ENCODE results near the gene MEF2D. TPM values are rescaled to one million over a fixed set of nuclear protein-coding genes. Genes with fewer than 3 reads are reported as not detected.
A peak's percentile ranks its signal among the peaks of the same experiment; 100 is the strongest.

MEF2D gene
- polyA plus RNA-seq, 1 donor, result 25.0 TPM

DNA sequence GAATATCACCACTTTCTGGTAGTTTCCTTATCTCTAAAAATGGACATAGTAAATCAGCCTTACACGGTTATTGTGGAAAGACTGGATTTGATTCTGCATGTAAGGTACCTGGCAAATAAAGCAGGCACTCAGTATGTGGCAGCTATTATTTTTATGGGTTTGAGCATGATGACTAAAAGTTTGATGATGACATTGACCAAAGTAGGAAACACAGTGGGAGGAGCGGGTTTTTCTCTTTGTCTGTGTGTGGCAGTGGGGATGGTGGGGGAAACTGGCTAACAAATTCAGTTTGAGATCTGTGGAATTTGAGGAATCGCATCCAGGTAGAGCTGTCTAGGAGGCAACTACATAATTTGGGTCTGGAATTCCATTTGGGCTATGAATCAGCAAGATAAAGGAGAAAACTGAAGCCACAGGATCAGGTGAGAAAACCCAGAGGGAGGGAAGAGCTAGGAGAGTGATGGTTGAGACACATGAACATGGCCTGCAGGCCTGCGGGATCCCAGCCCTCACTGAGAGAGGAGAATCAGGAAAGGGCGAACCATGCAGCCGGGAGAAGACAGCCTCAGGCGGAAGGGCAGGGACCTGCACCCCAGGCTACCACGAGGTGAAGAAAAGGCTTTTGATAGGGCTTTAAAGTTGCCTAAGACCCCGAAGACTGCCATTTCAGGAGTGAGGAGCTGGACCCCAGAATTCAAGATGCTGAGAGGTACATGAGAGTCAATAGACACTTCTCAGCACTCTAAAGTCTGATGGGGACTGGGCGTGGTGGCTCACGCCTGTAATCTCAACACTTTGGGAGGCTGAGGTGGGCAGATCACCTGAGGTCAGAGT, 52.2 kb downstream of the MEF2D start:
- no peak overlapping the region for H3K4me3 ChIP-seq (ENCODE audit: low read length)
- H3K4me1 ChIP-seq (ENCODE audit: control insufficient read depth, insufficient read depth, low read length), result peaks cover 18% of the 10 kb centered on the region
- no CpG with 5 or more reads among the region's 11 CpGs for WGBS (ENCODE audit: insufficient coverage, low lambda C conversion rate)
- no peaks in the 10 kb centered on the region for H3K9me3 ChIP-seq (ENCODE audit: control insufficient read depth, low read depth, low read length)
- H3K27me3 ChIP-seq (ENCODE audit: control insufficient read depth, insufficient read depth, low read length), result peaks cover 17% of the 10 kb centered on the region
- no peak overlapping the region for H3K27ac ChIP-seq (ENCODE audit: low read length)
- DNase-seq, result no peak
- no peaks in the 10 kb centered on the region for H3K36me3 ChIP-seq (ENCODE audit: control insufficient read depth, insufficient read depth, low read length)

DNA sequence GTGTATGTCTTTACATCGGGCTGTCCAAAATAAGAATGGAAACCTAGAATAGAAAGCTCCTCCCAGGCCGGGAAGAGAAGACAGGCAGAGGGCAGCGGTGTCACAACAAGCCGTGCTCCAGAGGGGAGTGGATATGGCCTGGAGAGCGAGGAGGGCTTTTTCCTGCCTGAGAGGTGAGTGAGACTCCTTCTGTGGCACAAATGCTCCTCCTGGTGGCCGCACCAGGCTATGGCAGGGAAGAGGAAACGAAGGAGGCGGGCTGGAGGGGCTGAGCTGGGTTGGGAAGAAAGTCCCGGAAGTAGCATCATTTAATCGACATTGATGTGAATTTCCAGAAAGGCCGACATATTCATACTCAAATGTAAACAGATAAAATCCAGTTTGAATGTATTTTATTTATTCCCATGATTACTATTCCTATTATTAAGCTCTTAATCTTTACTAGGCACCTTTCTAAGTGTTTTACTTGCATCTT, 54.7 kb downstream of the MEF2D start:
- DNase-seq, result peak; percentile 73 to 78
- H3K9me3 ChIP-seq (ENCODE audit: control insufficient read depth, low read depth, low read length), result no peaks in the 10 kb centered on the region
- no peak overlapping the region for H3K4me3 ChIP-seq (ENCODE audit: low read length)
- H3K27ac ChIP-seq (ENCODE audit: low read length), result no peak overlapping the region
- peaks cover 4% of the 10 kb centered on the region for H3K4me1 ChIP-seq (ENCODE audit: control insufficient read depth, insufficient read depth, low read length)
- H3K36me3 ChIP-seq (ENCODE audit: control insufficient read depth, insufficient read depth, low read length), result no peaks in the 10 kb centered on the region
- 13% methylated on average over 3 of the region's 11 CpGs for WGBS (ENCODE audit: insufficient coverage, low lambda C conversion rate)
- H3K27me3 ChIP-seq (ENCODE audit: control insufficient read depth, insufficient read depth, low read length), result peaks cover 42% of the 10 kb centered on the region

DNA sequence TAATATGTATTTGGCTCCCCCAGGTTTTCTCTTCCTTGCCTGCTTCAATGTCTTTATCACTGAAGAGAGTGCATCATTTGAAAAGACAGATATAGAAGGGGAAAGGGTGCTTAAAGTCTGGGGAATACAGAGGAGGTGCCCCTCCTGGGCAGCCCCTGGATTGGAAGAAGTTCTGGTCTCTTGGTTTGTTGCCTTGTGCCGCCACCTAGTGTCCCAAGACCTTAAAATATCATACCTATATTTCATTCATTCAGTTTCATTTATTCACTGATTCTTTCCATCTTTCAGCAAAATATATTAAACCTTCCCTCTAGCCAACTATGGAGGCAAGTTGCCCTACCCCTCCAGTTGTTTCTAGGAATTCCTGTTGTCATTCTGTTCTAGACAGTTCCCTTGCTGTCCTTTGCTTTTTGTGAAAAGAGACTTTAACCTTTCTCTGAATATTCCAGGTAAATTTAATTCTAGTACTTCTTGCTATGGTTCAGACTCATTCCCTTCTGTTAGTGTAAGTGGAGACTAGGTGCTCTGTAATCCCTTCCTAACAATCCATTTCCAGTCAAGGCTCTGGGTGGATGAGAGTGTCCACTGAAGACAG, 56.1 kb downstream of the MEF2D start:
- no peaks in the 10 kb centered on the region for H3K36me3 ChIP-seq (ENCODE audit: control insufficient read depth, insufficient read depth, low read length)
- peaks cover 56% of the 10 kb centered on the region for H3K27me3 ChIP-seq (ENCODE audit: control insufficient read depth, insufficient read depth, low read length)
- 29% methylated on average over 1 of the region's 1 CpG for WGBS (ENCODE audit: insufficient coverage, low lambda C conversion rate)
- no peaks in the 10 kb centered on the region for H3K4me1 ChIP-seq (ENCODE audit: control insufficient read depth, insufficient read depth, low read length)
- DNase-seq, result no peak
- H3K27ac ChIP-seq (ENCODE audit: low read length), result no peak overlapping the region
- no peak overlapping the region for H3K4me3 ChIP-seq (ENCODE audit: low read length)
- no peaks in the 10 kb centered on the region for H3K9me3 ChIP-seq (ENCODE audit: control insufficient read depth, low read depth, low read length)

DNA sequence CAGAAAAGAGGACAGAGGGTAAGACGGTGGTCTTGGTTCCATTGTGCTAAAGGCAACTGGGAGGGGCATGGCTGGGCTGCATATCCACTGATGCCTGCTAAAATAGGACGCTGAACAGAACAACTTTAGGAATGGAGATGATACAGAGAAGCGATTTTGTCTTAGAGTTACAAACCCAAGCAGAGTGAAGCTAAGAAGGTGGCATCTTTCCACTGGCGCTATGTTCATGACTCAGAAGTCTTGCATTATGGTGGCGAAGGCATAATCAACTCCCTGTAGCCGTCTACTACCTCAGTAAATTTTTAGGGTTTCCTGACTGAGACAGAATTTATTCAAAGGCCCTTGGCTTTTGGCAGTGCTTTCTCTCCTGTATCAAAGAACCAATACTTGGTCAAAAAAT, 57.3 kb downstream of the MEF2D start:
- DNase-seq, result no peak
- peaks cover 68% of the 10 kb centered on the region for H3K27me3 ChIP-seq (ENCODE audit: control insufficient read depth, insufficient read depth, low read length)
- no peak overlapping the region for H3K27ac ChIP-seq (ENCODE audit: low read length)
- H3K4me1 ChIP-seq (ENCODE audit: control insufficient read depth, insufficient read depth, low read length), result no peaks in the 10 kb centered on the region
- H3K4me3 ChIP-seq (ENCODE audit: low read length), result no peak overlapping the region
- H3K36me3 ChIP-seq (ENCODE audit: control insufficient read depth, insufficient read depth, low read length), result no peaks in the 10 kb centered on the region
- H3K9me3 ChIP-seq (ENCODE audit: control insufficient read depth, low read depth, low read length), result no peaks in the 10 kb centered on the region
- WGBS (ENCODE audit: insufficient coverage, low lambda C conversion rate), result no CpG with 5 or more reads among the region's 6 CpGs

DNA sequence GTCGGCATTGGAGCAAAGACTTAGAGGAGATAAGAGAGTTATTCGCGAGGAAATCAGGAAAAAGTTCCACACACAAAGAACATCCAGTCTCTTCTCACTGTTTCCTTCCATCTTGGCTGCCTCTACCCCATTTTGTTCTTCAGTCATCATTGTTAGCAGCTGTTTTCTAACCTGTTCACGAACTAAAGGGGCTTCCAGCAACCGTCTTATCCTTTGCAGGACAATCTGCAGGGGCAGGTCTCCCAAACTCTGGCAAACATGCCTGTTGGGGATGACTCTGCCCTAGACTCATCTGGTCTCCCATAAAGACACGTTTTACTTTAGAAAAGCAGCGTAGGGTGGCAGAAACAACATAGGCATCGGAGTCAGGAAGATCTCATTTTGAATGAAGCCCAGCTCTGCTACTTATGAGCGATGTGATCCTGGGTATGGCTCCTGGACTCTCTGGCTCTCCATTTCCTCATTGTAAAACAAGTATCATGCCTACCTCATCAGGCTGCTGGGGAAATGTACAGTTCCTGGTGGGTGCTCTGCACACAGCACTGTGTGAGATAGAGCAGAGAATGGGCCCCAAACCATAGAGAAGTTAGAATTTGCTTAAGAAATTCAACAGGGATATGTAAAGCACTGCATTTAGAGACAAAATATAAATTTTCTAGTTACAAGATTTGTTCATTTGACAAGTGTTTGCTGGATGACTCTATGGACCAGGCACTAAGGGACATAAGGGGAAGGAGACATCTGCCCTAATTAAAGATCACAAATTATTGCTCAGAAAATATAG, 59.7 kb downstream of the MEF2D start:
- Histone ChIP-seq H3K36me3 (ENCODE audit: control insufficient read depth, insufficient read depth, low read length) (no peaks in the 10 kb centered on the region), H3K4me3 (ENCODE audit: low read length) (no peak overlapping the region), H3K27ac (ENCODE audit: low read length) (no peak overlapping the region), H3K27me3 (ENCODE audit: control insufficient read depth, insufficient read depth, low read length) (peaks cover 92% of the 10 kb centered on the region), H3K4me1 (ENCODE audit: control insufficient read depth, insufficient read depth, low read length) (peaks cover 4% of the 10 kb centered on the region), H3K9me3 (ENCODE audit: control insufficient read depth, low read depth, low read length) (peaks cover 8% of the 10 kb centered on the region)
- no peak for DNase-seq
- 0% methylated on average over 1 of the region's 9 CpGs for WGBS (ENCODE audit: insufficient coverage, low lambda C conversion rate)

DNA sequence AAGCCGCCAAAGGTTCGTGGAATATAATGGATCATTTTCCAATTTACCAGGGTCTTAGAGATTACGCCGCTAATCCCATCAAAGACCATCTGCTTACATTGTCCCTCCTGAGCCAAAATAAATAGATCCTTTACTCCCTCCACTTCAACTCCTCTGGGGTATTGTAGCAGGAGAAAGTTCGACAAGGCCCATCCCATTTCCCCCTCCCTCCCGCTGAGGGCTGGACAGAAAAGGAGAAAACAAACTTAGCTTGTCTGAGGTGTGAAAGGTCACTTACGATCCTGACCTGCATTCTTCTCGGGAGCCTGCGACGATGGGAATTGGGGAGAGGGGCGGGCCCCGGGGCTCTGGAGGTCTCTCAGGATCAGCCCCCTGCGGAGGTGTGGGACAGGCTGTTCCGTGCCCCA, 60.8 kb downstream of the MEF2D start:
- H3K4me3 ChIP-seq (ENCODE audit: low read length), result no peak overlapping the region
- no CpG with 5 or more reads among the region's 14 CpGs for WGBS (ENCODE audit: insufficient coverage, low lambda C conversion rate)

DNA sequence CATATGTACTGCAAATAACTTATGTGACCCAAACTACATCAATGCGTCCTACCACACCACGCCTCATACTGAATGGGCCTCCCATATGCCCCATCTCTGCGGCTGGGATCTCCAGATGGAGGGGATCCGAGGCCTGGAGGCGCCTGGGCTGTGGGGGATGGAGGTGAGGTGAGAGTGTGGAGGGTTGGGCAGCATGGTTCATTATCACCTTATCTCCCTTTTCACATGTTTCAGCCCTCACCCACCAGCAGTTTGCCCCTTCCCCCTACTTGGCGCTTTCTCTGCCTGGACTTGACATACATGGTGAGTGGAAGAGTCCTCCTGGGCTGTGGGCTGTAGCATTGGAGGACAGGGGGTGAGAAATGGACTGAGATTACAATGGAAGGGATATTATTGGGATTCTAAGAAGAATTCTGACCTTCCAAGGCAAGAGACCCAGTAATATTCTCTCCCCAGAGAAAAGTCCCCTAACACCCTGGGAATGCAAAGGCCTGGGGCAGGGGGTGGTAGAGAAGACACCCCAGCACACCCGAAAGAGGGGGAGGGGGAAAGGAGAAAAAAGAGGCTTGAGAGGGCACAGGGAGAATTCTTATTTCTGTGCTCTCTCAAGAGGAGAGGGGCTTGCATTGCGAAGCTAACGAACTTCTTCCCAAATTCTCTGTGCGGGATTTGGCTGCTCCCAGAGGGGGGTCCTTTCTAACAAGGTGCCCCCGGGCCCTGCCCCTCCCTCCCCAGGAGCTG, 61.4 kb downstream of the MEF2D start:
- H3K27me3 ChIP-seq (ENCODE audit: control insufficient read depth, insufficient read depth, low read length), result peaks cover 100% of the 10 kb centered on the region
- 0% methylated on average over 2 of the region's 11 CpGs for WGBS (ENCODE audit: insufficient coverage, low lambda C conversion rate)
- H3K27ac ChIP-seq (ENCODE audit: low read length), result no peak overlapping the region
- H3K9me3 ChIP-seq (ENCODE audit: control insufficient read depth, low read depth, low read length), result peaks cover 14% of the 10 kb centered on the region
- H3K36me3 ChIP-seq (ENCODE audit: control insufficient read depth, insufficient read depth, low read length), result no peaks in the 10 kb centered on the region
- H3K4me3 ChIP-seq (ENCODE audit: low read length), result no peak overlapping the region
- DNase-seq, result no peak
- peaks cover 7% of the 10 kb centered on the region for H3K4me1 ChIP-seq (ENCODE audit: control insufficient read depth, insufficient read depth, low read length)

More for the DNA sequence above, 60.8 kb downstream of the MEF2D start:
- Histone ChIP-seq H3K27me3 (ENCODE audit: control insufficient read depth, insufficient read depth, low read length) (peaks cover 99% of the 10 kb centered on the region), H3K4me1 (ENCODE audit: control insufficient read depth, insufficient read depth, low read length) (peaks cover 7% of the 10 kb centered on the region), H3K36me3 (ENCODE audit: control insufficient read depth, insufficient read depth, low read length) (no peaks in the 10 kb centered on the region), H3K9me3 (ENCODE audit: control insufficient read depth, low read depth, low read length) (peaks cover 14% of the 10 kb centered on the region), H3K27ac (ENCODE audit: low read length) (no peak overlapping the region)
- no peak for DNase-seq

DNA sequence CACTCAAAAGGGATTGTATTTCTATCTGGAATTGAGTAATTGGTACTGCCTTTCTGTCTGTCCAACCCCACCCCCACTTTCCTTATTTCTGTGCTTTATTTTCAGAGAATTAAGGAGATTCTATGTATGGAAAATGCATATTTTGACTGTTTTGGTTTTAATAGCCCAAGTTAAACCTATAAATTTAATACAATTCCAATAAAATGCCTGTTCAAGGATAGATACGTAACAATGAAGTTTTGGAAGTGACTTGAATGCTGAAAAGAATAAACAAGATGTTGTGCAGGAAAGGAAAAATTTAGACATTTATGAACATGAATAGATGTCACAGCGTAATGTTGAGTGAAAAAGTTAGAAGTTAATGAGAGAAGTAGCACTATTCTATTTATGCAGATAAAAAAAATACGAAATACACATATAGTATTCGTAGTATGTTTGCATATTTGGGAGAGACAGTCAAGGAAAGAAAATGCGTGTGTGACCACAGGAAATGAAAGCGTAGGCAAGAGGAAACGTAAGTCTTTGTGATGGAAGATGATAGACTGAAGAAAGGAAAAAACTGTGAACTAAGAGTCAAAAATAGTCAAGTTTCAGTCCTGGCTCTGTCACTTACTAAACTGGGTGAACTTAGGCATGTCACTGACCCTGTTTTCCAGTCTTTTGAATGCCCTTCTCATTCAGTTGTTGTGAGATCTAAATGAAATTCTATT, 62.1 kb downstream of the MEF2D start:
- 14% methylated on average over 7 of the region's 7 CpGs for WGBS (ENCODE audit: insufficient coverage, low lambda C conversion rate)
- H3K27ac ChIP-seq (ENCODE audit: low read length), result no peak overlapping the region
- H3K27me3 ChIP-seq (ENCODE audit: control insufficient read depth, insufficient read depth, low read length), result peaks cover 100% of the 10 kb centered on the region
- H3K9me3 ChIP-seq (ENCODE audit: control insufficient read depth, low read depth, low read length), result peaks cover 14% of the 10 kb centered on the region
- no peak overlapping the region for H3K4me3 ChIP-seq (ENCODE audit: low read length)
- peaks cover 7% of the 10 kb centered on the region for H3K4me1 ChIP-seq (ENCODE audit: control insufficient read depth, insufficient read depth, low read length)
- DNase-seq, result no peak
- no peaks in the 10 kb centered on the region for H3K36me3 ChIP-seq (ENCODE audit: control insufficient read depth, insufficient read depth, low read length)

DNA sequence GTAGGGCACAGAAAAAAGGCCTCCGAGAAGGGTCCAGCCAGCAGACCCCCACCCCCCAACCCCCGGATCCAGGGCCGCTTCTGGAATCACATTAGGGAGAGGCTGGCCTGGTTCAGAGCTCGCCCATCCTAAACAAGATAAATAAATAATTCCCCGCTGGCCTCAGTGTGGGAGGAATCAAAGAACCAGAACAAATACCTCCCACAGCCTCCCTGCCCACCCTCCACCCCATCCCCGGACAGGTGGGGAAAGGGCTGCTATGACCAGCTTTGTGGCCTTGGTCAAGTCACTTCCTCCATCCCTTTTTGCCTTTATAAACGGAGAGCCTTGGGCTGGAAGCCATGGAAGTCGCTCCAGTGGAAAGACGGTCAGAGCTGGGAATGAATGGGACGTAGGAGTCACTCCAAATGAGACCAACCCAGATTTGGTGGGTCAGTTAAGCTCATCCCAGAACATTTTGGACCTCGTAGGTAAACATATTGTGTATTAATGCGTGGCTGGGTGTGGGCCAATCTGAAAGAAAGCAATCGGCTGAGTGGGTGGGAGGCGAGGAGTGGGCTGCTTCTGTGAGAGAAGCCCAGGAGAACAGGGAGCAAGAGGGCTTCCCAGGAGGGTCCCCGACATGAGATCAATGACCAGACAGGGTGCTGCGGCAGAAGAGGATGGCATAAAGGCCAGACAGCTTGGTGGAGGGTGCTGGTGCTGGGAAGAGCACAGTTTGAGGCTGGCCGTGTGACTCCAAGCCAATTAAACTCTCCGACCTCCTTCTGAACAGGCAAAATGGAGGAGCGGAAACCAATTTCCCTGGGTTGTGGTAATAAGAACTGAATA, 63.3 kb downstream of the MEF2D start:
- Histone ChIP-seq H3K4me3 (ENCODE audit: low read length) (no peak overlapping the region), H3K27me3 (ENCODE audit: control insufficient read depth, insufficient read depth, low read length) (peaks cover 100% of the 10 kb centered on the region)
- 0% methylated on average over 2 of the region's 19 CpGs for WGBS (ENCODE audit: insufficient coverage, low lambda C conversion rate)

More for the DNA sequence above, 63.3 kb downstream of the MEF2D start:
- Histone ChIP-seq H3K4me1 (ENCODE audit: control insufficient read depth, insufficient read depth, low read length) (peaks cover 7% of the 10 kb centered on the region), H3K27ac (ENCODE audit: low read length) (no peak overlapping the region), H3K36me3 (ENCODE audit: control insufficient read depth, insufficient read depth, low read length) (no peaks in the 10 kb centered on the region), H3K9me3 (ENCODE audit: control insufficient read depth, low read depth, low read length) (peaks cover 14% of the 10 kb centered on the region)
- no peak for DNase-seq
